RPMI8226 (cell line): ENCODE results near the gene LIMCH1.

Experiments used
- DNase-seq: peaks from one replicate; pipeline ENCODE4 v3.0.0-alpha.2; 2015

Gene LIMCH1

DNA sequence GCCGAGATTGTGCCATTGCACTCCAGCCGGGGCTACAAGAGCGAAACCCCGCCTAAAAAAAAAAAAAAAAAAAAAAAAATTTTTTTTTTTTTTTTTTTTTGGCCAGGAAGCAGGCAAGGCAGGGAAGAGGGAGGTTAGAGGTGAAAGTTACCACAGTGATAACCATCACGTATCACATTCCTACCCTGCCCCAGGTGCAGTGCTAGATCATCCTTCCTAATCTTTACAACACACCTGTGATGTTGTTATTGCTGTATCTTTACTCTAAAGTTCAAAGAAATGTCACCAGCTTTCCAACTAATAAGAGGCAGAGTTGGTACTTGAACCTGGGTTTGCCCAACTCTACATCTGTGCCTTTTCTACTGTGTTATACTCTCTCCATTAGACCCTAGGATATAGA, 7.2 kb upstream of the LIMCH1 start:
- no peak for DNase-seq

DNA sequence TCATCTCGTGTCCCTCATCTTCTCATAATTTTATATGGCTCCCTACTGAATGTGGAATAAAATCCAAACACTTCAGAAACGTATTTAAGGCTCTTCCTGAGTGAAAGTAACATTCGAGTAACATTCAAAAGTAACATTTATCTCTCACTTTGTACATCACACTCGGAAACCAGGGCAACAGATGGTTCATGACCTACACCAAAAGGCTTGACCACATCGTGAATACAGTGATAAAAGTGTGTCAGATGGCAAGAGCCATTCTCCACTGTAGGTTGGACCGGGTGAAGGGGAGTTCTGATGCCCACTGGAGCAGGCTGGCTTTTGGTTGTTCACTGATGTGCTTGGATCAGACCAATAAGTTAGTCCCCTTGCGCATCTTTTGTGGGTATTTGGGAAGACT, 5.6 kb upstream of the LIMCH1 start:
- no peak for DNase-seq

DNA sequence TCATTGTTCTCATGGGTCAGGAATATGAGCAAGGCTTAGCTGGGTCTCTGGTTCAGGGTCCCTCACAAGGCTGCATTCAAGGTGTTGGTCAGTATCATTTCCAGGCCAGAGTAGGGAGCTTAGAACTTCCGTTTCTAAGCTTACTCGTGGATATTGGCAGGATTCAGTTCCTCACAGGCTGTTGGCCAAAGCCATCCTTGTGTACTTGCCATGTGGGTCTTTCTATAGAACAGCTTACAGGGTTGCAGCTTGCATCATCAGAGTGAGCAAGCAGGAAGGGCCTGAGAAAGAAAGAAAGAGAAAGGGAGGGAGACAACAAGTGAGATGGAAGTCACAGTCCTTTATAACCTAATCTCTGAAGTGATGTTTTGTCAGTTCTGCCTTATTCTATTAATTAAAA, 5.1 kb upstream of the LIMCH1 start:
- no peak for DNase-seq

DNA sequence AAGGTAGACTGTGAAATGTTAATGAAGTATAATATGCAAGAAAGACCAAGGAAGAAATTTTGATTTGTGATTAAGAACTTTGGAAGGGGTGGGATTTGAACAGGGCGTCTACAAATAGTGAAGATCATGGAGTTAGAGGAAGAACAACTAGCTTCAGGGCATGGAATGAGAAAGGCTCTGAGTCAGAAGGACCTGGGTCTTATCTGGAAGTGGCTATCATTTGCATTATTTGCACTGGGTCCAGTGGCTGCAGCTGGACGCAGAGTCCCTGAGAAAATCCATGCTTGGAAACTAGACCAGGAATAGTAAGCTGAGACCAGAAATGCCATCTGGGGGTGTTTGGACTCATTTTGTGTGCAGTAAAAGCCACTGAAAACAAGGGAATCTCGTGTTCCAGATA, 4.3 kb upstream of the LIMCH1 start:
- no peak for DNase-seq

DNA sequence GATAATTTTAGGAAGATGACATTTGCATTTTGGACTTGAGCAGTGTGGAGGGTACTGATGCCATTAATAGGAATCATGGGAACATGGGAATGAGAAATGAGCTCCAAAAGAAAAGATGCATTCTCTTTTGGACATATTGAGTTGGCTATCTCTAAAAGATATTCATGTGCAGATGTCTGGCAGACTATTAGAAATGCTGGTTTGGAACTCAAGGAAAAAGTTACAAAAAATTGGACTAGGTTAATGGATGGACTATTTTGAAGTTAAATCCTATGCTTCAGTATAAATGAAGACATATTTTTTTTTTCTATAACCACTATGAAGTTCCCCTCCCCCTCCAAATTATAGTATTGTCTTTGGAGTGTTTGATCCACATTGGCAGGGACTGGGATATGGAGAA, 3.6 kb upstream of the LIMCH1 start:
- no peak for DNase-seq

DNA sequence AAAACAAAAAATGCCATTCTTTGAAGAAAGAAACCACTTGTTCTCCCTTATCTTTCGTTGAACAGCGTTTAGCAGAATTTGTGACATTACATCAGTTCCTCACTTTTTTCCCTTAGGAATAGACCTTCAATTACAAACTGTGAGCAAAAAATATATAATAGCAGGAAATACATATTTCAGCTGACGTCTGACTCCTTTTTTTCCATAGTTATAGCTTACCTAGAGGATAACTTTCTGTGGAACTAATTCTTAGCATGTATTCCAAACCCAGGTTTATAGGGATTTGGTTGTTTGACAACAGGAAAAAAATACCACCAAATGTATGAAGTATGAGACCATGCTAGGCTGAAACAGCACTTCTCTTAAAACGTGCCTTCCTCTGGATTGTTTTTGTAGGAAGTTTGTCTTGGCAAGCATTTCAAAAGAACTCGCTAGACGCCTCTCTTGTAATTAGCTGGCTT, 2.0 kb upstream of the LIMCH1 start:
- DNase-seq: no peak

DNA sequence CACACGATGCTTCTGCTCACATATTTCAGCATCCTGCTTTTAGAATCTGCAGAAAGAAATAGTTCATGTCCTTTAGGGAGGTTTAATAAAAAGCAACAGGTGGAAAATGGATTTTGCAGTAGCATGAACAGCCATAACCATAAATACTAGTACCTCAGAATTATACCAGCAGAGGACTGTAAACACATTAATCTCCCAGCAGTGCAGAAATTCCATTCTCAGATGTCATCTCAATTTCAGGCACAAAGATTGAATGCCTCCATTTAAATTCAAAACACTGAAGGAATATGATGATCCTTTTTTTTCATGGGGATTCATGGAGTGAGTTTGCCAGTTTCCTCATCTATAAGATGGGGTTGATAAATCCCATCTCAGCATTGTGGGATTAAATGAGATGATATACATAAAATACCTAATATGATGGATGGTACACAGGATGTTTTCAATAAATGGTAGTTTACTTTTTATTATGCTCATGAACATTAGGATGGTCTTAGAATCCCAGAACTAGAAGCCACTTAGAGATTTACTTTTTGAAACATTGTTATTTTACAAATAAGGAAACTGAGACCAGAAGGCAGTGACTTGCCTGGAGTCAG, 566 bp upstream of the LIMCH1 start:
- no peak for DNase-seq

DNA sequence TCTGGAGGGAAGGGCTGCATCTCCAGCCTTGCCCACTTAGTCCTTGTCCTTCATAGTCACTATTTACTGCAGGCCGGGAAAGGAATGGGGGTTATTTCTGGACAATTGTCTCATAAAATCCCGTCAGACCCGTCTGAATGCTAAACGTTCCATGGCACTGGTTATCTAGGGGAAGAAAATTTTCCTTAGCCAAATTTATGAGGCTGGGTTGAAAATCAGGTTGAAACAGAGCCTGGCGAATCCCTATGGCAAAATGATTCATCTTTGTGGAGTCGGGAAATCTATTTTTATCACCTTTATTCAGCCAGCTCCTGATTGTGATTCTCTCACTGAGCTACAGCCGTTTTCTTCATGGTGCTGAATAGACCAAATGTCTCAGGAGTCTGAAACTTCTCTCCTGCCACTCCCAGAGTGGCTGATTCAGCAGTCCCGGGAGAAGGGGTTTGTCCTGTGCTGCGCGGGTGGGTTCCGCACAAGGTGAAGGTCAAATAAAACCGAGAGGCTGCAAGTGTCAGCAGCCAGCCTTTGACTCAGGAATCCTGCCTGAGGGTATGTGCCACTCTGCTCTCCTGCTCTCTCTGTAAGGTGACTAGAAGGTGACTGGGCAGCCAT, 1.0 kb downstream of the LIMCH1 start:
- no peak for DNase-seq

DNA sequence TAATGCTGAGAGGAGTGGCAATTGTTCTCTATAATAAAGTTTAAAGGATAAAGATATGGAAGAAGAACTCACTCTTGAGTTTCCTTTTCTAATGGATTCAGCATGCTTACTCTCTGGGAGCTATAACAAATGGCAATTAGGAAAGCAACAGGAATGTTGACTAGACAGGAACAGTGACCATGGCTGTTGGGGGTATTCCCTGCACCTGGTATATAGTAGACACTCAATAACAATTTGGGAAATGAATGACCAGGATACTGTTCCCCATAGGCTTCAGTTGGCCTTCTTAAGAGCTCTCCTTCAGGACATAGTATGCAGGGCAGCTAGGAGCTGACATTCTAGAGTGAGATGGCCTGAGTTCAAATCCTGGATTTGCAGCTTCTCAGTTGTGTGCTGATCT, 1.8 kb downstream of the LIMCH1 start:
- no peak for DNase-seq

DNA sequence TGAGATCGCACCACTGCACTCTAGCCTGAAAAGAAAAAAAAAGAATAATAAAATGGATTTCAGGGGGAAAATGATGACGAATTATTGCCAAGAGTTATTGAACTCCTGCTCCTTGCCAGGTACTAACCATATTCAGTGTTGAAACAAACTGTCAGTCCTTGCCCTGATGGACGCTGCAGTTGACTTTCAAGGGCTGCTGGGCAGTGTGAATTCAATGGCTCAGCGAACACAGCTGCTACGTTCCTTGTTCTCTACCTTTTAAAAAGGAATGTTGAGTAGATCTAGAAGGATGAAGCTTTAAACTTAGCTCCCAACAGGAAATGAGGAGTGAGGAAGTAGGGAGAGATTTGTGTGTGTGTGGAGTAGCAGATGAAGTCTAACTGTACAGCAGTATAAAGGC, 2.7 kb downstream of the LIMCH1 start:
- no peak for DNase-seq

DNA sequence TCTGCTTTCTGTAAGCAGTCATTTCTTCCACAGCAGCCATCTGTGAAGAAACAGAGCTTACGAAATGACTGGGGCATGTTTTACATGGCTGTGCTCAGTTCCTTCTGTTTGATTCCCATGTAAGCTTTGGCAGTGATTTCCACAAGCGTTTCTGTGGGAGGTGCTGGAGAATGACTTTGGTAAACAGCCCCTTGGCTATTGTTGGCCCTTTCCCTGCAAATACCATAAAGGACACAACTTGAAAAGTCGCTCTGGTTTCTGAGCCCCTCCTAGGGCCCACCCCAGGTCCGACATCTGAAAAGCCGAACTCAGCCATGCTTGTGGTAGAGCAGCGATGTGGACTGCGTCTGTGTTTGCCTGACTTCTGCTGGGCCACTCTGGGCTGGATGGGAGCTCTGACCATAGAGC, 3.7 kb downstream of the LIMCH1 start:
- no peak for DNase-seq

DNA sequence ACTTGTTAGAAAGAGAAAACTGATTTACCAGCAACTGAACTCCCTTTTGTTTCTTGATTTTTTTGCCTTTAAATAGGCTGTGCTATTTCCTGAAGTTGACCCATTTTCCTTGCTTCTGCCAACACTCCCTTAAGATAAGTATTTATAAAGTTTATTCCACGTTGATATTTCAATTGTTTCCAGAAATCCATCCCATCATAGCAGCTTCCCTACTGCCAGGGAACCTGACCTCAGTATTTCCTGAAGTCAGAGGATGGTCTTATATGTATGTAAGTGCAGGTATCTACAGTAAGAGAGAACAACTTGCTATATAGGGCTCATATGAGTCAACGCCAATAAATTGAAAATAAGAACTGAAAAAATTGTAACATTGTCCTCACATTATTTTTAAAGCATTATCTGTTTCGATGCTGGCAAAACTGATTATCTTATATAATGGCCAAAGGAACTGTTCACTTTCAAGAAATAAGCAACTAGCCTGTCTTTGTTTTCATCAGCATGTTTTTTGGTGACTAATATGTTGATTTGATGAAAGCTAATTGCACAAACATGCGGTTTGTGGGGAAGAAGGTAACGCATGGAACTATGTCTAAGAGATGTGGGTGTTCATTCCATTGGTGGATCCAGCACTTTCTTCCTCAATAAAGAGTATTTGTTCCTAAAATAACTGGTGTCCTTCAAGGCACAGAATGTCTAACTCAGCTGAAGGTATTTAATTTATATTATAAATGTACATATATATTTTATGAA, 4.7 kb downstream of the LIMCH1 start:
- no peak for DNase-seq

DNA sequence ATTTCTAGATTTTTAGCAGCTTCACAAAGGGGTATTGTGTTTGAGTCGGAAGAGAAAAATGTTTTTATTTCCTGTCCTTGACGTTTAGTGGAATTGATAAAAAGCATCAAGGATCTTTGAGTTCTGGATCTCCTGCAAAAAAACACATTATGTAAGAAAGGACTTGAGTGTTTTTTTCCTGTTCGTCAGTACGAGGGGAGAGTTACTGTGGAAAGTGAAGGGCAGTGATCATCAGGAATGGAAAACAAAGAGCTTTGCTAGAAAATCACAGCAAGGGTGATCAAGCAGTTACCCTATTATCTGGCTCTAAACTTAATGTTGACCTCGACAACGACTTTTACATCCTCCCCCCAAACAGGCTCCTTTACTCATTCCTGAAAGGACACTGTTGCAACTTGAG, 7.3 kb downstream of the LIMCH1 start:
- DNase-seq: no peak

DNA sequence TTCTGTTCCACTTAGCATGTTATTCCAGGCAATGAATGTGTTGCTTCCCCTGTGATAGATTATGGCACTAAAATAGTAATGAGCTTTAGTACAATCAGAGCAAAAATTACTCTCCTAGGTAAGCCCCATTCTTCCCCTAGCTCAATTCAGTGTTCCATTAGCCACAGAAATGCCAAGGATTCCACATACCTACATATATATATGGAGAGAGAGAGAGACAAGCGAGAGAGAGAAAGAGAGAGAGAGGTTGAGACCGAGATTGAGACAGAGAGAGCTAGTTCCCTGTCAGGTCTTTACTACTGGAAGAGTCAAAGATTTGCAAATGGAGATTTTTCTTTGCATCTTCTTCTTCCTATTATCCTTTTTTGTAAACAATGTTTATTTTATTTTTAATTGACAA, 8.7 kb downstream of the LIMCH1 start:
- DNase-seq: no peak

DNA sequence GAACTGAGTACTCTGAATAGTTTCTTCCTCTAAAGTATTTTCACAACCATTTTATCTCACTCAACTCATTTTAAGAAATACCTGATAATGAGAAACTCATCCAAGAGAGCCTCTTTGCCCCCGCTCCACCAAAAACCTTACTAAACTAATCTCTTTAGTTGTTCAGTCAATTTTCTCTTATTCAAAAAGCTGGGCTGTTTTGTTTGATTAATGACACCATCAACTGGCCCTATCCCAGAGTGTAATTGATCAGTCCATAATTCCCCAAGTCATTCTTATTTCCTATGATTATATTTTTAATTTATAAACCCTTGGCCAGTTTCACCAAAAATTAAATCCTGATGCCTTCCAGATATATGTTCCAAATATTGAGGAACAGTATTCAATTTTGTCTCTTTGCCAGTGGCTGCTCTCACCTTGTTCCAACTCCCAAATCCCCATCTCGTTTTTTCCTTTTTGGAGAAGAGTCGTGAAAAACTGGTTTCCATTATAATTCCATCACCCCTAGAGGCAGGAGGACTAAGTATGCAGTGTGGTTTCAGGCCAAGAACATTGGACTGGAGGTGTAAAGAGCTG, 10.4 kb downstream of the LIMCH1 start:
- DNase-seq: no peak

DNA sequence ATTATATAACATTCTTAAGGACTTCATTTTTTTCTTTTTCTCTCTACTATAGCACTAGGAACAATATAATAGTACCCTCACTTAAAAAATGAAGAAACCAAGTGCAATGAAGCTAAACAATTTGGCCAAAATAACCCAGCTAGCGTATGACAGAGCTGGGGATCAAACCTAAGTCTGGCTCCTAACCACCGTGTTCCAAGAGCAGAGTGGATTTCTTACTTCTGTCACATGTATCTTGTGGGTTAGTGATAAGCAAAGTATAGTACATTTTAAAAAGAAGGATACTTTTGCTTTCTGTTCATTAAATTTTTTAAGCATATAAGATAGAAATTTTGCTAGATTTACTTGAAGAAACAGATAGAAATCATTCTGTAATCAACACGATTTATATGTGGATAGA, 11.5 kb downstream of the LIMCH1 start:
- DNase-seq: no peak

DNA sequence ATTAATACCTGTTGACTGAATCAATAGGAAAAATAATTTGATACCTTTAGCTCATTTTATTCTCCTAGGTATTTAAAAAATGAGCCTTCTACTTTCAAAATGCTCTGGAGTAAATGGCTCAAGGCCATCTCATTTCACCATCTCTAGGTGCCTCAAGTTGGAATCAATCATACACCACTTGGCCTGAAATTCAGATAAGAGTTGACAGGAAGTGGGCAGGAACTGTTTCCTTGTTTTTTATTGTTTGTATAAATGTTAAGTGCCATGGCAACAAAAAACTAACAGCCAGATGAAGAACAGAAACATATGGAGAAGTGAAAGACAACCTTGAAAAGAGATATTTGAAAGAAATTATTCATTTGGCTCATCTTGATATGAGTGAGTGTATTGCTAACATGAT, 12.4 kb downstream of the LIMCH1 start:
- no peak for DNase-seq

DNA sequence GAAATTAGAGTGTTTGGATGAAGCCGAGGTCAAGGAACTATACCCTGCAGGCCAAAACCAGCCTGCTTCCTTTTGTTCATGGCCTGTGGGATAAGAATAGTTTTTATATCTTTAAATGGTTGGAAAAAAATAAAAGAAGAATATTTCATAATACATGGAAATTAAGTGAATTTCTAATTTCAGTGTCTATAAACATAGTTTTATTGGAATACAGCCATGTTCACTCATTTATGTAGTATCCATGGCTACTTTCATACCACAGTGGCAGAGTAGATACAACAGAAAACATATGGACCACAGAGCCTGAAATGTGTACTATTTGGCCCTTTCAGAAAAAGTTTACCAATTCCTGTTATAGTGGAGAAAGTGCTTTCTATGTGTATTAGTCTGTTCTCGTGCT, 13.6 kb downstream of the LIMCH1 start:
- DNase-seq: no peak

DNA sequence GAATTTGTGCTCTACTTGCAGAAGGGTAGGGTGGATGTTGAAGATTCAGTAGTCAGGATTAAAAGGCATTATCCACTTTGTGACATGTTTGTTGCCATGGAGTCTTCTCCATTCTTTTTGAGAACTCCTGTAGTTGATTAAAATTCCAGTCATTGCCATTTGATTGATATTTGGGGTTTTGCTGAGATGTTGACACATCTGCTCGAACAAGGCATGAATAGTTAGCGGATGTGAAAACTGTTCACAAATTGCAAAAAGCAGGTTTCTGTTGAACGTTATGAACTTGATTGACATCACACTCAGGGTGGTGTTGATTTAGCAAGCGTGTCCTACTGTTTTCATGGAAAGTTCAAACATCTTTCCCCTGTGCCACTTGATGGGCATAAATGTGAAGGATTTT, 16.9 kb downstream of the LIMCH1 start:
- no peak for DNase-seq

DNA sequence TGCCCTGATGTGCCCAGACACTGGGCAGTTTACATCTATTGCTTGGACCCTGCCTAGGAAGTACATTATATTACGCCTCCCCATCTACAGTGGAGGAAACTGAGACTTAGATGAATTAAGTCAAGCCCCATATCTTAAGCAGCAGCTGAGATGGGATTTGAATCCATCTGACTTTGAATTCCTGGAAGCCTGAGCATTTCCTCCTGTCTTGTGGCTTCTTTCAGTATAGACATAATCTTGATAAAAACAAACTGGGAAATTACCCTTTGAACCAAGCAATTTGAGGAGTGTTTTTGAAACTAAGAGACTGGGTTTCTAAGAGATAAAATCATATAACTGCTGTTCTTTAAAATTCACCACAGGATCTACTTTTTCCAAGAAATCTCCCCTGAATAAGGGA, 18.6 kb downstream of the LIMCH1 start:
- no peak for DNase-seq

DNA sequence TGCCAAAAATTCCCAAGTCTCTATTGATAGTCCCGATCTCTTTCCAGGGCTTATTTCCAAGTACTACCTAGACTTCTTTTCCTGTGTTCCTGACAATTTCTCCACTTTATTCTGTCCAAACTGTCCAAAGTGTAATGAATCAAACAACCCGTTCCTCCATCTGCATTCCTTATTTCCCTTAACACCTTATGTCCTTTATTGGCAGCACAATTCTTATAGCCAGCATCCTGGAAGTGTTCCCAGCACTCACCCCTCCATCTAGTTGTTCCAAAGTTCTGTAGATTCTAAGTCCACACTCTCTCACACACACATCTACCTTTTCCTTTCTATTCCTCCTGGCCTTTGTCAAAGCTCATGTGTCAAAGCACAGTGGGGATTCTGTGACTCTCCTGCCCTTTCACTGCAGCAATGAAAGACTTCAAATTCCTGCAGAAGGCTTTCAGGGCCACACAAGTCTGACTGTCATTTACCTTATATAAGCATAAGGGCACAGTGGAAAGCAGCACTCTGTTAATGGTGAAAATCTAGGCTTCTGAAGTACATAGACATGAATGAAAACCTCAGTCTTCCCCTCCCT, 22.1 kb downstream of the LIMCH1 start:
- DNase-seq: no peak

DNA sequence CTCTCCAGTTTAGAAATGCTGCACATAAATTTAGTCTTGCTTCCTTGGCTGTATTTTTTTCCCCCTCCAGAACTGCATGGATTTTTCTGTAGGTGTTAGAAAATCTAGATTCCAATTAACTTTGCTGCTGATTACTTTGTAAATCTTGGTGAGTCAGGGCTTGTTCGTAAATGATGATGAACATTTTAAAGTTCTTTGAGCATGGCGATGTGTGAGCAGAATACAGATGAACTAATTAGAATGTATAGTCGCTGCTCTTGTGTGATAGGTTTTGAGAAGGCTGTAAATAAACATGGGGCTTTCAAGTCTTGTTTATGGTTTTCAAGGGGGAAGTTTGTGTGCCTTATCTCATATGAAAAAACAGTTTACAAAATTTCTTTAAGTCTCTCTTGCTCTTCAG, 23.3 kb downstream of the LIMCH1 start:
- no peak for DNase-seq

DNA sequence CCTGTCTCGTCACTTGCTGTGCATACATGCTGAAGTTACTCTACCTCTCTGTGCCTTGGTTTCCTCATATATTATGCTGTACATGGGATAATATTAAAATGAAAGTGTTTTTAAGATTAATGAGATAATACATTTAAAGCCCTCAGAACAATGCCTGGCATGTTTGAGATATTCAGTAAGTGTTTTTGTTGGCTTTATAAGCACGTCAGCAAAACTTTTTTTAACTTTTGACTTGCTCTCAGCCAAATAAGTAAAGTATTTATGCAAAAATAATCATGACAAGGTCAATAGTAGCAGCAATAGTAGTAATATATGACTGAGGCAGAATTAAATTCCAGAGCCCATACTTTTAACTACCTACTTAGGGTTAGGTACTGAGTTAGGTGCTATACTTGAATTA, 29.2 kb downstream of the LIMCH1 start:
- no peak for DNase-seq

DNA sequence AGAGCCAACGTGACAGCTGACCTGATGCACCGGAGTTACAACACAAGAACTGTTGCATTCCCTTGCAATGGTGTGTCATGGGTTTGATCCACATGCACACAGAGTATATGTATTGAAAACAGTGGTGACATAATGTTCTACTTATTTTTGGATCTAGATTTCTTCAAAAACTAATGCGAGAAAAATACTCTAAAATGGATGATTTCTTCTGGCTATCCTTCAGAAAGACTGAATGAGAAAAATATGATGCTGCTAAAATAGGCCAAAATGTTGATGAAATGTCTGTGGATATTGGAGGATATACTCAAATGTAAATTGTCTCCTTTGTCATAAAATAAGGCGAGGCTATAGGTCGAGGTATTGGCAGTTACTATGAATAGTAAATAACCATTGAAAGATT, 30.4 kb downstream of the LIMCH1 start:
- DNase-seq: no peak
